HuH-7.5 (cell line): ENCODE measurements around the gene ASIC4.
A peak's percentile ranks its signal among the peaks of the same experiment; 100 is the strongest.

Experiments
- DNase-seq: peaks from one replicate; pipeline ENCODE4 v3.0.0; 2011; ENCODE audit warnings: low spot score

ASIC4 gene

DNA sequence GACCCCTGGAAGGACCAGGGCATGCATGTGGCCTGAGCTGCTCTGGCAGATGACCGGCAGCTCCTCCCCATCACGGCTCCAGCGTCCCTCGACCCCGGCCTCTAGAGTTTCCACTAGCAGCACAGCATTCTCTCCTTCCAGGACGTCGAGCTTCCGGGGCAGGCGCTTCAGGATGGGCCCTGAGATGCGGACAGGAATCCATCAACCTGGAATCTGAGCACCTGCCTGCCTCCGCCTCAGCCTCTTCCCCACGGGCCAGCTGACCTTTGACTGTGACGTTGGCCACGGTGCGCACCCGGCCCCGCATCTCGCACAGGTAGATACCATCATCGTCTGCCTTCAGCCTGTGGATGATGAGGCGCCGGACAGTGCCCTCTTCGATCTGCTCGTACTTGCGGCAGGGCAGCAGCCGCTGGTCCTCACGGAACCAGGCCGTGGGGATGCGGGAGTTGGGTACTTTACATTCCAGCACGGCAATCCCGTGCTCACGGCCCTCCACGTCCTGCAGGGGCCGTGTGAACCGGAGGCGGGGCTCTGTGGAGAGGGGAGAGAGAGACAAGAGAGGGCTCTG lies 53.6 kb downstream of the ASIC4 start:
- DNase-seq: peak; percentile 3

DNA sequence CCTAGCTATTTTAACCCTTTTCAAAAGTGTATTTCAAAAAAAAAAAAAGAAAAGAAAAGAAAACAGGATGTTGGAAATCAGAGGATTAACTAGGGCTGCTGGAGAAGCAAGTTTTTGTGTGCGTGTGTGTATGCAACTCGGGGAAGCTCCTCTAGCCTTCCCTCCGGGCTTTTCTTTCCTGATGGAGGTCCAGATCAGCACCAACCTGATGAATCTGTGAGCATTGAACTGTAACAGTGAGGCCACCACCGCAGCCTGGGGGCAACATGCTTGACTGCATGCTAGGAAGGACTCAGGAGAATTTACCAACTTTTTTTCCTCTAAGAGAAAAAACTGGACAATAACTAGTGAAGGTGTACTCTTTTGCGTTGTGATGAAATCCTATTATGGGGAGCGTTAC lies 54.8 kb downstream of the ASIC4 start:
- DNase-seq: peak; percentile 13

DNA sequence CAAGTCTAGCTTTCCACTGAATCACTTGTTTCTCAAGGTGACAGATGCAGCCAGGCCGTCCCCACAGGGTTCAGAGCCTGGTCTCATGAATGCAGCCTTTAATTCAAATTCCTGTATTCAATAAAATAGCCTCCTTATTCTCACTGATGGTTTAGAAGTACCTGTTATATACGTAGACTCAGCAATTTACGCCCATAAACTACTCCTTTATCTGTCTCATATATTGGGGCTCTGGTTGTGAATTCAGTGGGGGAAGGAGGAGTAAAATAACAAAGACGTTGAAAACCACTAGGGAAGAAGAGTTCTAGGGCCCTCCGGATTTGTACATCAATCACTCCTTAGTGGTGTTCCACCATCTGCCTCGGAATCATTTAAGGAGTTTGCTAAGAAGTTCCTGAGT lies 55.4 kb downstream of the ASIC4 start:
- DNase-seq: no peak

DNA sequence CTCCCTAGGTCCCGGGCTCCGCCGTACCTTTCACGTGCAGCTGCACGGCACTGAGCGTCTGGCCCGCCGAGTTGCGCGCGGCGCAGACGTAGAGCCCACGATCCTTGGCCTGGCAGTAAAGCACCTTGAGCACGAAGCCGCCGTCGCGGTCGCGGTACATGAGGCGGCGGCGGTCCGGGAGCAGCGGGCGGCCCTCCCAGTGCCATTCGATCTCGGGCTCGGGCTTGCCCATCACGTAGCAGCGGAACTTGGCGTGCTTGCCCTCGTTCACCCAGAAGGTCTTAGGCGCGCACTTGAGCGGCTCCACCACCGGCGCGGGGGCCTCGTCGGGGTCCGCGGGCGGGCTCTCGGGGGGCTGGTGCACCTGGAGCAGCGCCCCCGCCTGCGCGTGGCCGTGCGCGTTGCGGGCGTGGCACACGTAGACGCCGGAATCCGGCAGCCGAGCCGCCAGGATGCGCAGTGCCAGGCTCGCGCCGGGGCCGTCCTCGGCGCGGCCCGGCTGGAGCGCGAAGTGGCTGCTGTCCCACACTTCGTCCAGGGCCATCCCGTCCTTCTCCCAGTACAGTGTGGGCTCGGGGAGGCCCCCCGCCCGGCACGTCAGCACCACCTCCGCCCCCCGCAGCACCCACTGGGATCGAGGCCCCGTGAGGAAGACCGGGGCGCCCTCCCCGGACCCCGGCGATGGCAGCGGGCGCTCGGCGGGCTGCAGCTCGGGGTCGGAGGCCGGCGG lies 56.1 kb downstream of the ASIC4 start:
- peak; percentile 73 for DNase-seq

DNA sequence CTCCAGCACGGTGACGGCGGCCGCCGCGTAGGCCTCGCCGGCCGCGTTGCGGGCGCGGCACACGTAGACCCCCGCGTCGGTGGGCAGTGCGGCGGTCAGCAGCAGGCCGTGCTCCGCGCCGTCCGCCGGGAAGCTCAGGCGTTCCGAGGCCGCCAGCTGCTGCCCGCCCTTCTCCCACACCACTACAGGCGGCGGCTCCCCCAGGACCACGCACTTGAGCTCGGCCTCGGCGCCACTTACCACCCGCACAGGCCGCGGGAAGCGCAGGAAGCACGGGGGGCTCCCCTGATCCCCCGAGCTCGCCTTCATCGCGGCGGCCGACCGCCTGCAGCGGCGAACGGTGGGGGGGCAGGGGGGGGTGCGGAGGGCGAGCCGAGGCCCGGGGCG lies 56.6 kb downstream of the ASIC4 start:
- no peak for DNase-seq

DNA sequence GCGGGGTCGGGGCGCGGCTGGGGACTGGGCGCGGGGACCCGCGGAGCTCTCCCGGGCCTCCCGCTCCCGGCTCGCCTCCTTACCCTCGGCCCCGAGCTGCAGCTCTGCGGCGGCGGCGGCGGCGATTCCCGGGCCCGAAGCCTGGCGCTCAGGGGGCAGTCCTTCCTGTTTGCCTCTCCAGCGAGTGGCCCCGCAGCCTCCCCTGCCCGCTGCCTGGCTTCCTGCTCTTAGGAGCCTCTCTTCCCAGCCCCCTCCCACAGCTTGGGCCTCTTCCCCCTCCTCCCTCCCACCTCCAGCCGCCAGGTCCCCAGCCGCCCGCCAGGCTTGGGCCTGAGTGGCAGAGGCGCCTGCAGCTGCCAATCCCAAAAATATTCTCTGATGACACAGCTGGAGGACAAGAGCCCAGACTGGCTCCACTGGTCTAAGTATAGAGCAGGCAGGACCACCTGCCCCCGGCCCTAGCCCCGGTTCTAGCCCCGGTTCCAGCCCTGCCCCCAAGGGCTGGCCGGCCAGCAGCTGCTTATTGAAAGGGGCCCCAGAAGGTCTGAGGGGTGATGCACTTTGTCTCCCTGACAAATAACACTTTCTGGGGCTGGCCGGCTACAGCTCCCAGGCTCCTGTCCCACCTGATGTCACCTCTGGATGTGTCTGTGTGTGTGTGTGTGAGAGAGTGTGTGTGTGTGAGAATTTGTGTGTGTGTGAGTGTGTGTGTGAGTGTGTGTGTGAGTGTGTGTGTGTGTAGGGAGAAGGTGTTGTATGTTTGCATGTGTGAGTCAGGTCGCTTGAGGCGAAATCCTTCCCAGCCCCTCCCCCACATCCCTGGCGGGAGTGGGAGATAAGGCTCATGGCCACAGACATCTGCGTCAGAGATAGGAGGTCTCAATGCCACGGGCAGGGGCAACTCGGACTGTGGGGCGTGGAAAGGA lies 57.3 kb downstream of the ASIC4 start, which contains the start of gene OBSL1:
TSS of gene OBSL1 (minus strand) at position 229 of the 926 bp plus-strand sequence. CDS start 307 bp downstream, outside the sequence.
- DNase-seq: peak; percentile 89

DNA sequence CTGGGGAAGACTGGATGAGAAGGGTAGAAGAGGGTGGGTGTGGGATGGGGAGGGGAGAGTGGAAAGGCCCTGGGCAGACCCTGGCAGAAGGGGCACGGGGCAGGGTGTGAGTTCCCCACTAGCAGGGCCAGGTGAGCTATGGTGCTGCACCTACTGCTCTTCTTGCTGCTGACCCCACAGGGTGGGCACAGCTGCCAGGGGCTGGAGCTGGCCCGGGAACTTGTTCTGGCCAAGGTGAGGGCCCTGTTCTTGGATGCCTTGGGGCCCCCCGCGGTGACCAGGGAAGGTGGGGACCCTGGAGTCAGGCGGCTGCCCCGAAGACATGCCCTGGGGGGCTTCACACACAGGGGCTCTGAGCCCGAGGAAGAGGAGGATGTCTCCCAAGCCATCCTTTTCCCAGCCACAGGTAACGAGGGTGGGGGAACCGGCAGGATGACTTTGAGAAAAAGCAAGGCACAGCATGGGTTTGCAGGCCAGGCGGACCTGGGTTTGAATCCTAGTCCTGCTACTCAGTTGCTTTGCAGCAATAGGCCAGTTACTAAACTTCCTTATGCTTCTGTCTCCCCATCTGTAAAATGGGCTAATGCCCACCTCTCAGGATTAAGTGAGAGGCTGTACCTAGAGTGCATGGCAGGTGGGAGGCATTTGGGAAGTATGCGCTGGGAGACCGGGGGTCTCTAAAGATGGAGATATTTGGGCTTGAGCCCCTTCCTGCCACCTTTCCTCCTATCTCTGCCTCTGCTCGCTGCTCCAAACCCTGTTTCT lies 58.1 kb downstream of the ASIC4 start, which contains the start of gene INHA:
TSS of gene INHA (plus strand) at position 74 of the 765 bp plus-strand sequence. CDS start at position 139, 65 bp downstream.
- no peak for DNase-seq

DNA sequence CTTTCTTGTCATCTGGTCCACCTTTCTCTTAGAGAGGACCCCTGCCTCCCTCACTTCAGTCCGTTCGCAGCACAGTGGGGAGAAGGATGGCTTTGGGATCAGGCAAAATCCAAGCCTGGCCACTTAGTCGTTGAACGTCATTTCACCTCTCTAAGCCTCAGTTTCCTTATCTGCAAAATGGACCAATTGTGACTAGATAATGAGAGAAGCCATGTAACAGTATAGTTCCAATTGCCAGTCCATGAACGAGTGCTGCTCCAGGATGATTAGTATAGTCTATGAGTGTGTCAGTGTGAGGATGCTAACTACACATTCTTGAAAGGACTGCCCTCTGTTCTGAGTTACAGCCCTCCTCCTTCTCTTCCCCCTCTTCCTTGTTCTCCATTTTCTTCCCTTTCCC lies 58.9 kb downstream of the ASIC4 start:
- DNase-seq: no peak

DNA sequence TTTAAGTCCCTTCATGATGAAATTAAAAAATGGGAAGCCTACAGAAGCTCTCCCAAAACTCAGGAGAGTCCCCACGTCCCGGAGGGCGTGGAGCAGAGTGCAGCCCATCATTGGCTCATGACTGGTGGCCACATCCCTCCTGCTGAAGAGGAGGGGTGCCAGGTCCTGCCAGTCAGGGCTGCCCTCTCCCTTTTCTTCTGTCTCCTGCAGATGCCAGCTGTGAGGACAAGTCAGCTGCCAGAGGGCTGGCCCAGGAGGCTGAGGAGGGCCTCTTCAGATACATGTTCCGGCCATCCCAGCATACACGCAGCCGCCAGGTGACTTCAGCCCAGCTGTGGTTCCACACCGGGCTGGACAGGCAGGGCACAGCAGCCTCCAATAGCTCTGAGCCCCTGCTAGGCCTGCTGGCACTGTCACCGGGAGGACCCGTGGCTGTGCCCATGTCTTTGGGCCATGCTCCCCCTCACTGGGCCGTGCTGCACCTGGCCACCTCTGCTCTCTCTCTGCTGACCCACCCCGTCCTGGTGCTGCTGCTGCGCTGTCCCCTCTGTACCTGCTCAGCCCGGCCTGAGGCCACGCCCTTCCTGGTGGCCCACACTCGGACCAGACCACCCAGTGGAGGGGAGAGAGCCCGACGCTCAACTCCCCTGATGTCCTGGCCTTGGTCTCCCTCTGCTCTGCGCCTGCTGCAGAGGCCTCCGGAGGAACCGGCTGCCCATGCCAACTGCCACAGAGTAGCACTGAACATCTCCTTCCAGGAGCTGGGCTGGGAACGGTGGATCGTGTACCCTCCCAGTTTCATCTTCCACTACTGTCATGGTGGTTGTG lies 60.4 kb downstream of the ASIC4 start:
- DNase-seq: no peak

DNA sequence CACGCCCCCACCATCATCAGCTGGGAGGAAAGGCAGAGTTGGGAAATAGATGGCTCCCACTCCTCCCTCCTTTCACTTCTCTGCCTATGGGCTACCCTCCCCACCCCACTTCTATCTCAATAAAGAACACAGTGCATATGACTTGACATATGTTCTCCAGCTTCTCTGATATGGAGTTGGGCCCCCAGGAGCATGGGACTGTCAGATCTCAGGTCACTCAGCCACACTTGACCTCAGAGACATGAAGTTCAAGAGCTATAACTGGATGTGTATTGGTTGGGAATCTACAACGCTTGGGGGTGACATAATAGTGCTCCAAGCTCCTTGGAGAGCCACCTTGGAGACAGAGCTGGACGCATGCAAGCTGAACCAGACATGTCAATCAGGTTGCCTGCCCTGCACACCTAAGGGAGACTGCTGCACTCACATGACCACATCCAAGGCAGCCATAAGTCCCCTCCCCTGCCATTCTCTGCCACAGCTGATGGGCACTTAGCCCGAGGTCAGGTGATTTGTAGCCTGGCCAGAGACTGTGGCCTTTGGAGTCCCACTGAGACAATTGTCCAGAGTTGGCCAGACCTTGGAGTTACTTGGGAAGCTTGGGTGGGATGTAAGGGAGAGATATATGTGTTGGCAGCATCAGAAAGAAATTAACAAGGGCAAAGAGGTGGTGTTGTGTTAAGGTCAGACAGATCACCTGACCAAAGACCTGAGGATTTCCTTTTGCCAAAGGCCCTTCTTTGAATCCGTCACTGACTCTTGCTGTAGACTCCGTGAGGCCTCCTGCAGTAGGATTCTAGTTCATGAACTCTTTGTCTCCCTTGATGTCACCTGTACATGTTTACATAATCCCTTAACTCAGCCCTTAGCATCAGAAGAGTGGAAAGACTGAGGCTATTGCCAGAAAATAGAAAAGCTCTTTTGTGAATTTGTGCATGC lies 61.6 kb downstream of the ASIC4 start:
- DNase-seq: no peak

DNA sequence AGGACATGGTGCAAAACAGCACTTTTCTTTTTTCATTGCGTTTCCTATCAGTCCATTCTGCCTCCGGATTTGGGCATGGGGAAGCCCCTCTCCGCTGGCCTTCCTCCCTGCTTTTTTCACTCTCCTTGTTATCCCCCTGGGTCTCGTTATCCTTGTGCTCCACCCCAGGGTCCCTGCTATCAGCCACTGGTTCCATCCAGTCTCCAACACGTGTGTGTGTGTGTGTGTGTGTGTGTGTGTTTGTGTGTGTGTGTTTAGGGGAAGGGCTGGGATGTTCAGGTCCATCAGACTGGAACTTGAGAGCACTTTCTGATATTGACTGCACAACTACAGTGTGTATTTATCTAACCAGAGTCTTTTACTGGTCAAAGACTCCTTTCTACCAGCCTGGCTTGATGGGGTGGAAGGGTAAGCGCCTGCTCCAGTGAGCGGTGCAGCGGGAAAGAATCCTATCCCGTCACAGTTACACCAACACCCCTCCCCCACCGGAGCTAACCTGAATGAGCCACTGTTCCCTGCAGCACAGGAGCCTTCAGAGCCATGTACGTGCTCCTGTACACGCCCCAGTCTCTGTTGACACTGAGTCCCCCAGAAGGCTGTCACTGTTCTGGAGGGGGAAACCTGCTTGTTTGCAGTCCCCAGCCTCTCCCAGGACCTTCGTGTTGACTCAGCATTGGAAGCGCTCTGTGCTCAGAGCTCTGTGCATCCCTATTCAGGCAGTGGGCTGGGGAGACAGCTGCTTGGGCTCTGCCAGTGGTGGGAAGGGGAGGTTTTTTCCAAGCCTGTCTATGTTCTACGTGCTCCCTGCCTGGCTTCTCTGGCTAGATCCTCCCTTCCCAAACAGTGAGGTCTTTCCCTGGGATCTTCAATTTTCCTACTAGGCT lies 62.5 kb downstream of the ASIC4 start:
- DNase-seq: peak; percentile 76

DNA sequence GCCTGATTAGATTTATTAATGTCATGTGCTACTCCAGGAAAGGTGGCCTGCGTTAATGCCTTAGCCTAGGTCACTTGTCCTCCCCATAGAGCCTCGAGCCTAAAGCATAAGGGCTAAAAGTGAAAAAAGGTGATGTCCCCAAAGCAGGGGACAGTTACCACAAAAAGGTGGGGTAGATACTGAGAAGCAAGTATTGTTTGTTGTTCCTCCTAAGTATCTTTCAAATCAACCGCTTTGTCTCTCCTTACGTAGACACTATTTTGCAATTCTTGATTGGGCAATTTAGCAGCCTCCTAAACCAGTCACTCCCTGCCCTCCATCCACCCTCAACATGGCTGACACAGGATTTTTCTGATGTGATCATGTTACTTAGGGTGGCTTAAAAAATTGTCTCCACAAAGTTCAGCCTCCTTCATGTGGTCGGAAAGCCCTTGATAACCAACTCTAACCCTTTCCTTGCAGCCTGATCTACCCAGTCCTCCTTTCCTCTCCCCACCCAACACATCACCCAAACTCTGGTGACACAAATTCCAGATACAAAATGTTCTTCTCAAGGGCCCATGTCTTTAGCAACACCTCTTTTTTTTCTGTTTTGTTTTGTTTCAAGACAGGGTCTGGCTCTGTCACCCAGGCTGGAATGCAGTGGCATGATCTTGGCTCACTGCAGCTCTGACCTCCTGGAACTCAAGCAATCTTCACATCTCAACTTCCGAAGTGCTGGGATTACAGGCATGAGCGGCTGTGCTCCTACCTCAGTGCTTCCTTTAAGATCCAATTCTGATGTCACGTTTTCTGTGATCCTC lies 64.7 kb downstream of the ASIC4 start:
- DNase-seq: no peak

DNA sequence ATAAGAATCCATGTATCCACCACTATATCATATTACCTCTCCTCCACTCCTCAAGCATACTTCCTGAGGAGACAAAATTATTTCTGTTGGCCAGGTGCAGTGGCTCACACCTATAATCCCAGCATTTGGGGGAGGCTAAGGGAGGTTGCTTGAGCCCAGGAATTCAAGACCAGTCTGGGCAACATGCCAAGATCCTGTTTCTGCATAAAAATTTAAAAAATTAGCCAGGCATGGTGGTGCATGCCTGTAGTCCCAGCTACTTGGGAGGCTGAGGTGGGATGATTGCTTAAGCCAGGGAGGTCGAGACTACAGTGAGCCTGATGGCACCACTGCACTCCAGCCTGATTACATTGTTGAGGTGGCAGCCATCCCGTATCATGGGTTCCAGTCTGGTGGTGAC lies 67.1 kb downstream of the ASIC4 start:
- DNase-seq: no peak
